Pericardium fibroblast (primary cell): Measurements from ENCODE around the gene RNF26. TPM values are rescaled to one million over a fixed set of nuclear protein-coding genes. Genes with fewer than 3 reads are reported as not detected.

Experiments
- total RNA-seq: library from RNA; depleted of rRNA; stranded (reverse); fragments of >200 nt; gene quantifications from 2 replicates; pipeline ENCODE4 v1.2.3, GENCODE V29; 2015

The RNF26 gene
- total RNA-seq: 9.9 and 11.7 TPM in 2 replicates

GRCh38 chr11:119334174-119334930 lies at the start of gene RNF26:
Gene RNF26, plus strand, starts transcription at chr11:119334527. Its CDS starts 596 bp downstream, at chr11:119335123.

GRCh38 chr11:119316729-119317591 lies 17.4 kb upstream of the RNF26 start, which contains the start of gene MCAM:
Gene MCAM, minus strand, starts transcription at chr11:119317130. Its CDS starts 29 bp downstream, at chr11:119317101.

GRCh38 chr11:119340335-119341221 lies 6.3 kb downstream of the RNF26 start, which contains the start of gene C1QTNF5:
Gene C1QTNF5, minus strand, starts transcription at chr11:119340883. Its CDS starts 486 bp downstream, at chr11:119340397.

GRCh38 chr11:119346605-119347004 lies 12.3 kb downstream of the RNF26 start, which contains the start of gene MFRP:
Gene MFRP, minus strand, starts transcription at chr11:119346705. Its CDS starts 192 bp downstream, at chr11:119346513.

GRCh38 chr11:119381181-119381988 lies 47.1 kb downstream of the RNF26 start, which contains the start of gene USP2:
Gene USP2, minus strand, starts transcription at chr11:119381690. Its CDS starts 8,210 bp downstream, at chr11:119373480.

Other genes with a start within 250 kb of the RNF26 start
- gene HMBS, start 249.6 kb upstream of the RNF26 start, total RNA-seq: 19.7 and 27.9 TPM in 2 replicates
- gene DPAGT1, start 232.7 kb upstream of the RNF26 start, total RNA-seq: 21.8 and 23.6 TPM in 2 replicates
- gene C2CD2L, start 227.2 kb upstream of the RNF26 start, total RNA-seq: 4.3 and 5.8 TPM in 2 replicates
- 9.2 and 9.8 TPM in 2 replicates for gene HINFP, start 212.9 kb upstream of the RNF26 start, total RNA-seq
- not detected in 2 replicates for gene ABCG4, start 185.5 kb upstream of the RNF26 start, total RNA-seq
- gene NLRX1, start 165.8 kb upstream of the RNF26 start, total RNA-seq: 8.6 and 11.1 TPM in 2 replicates
- gene NHERF4, start 149.1 kb upstream of the RNF26 start, total RNA-seq: not detected in 2 replicates
- gene CBL, start 128.2 kb upstream of the RNF26 start, total RNA-seq: 7.0 and 22.9 TPM in 2 replicates
- gene MCAM, start 17.4 kb upstream of the RNF26 start, total RNA-seq: 23.2 and 36.8 TPM in 2 replicates
- gene C1QTNF5, start 6.4 kb downstream of the RNF26 start, total RNA-seq: 42.8 and 52.9 TPM in 2 replicates
- gene MFRP, start 12.2 kb downstream of the RNF26 start, total RNA-seq: 0.09 TPM in 1 of 2 replicates, not detected in the other
- 0.58 TPM in 1 of 2 replicates, not detected in the other for gene USP2, start 47.2 kb downstream of the RNF26 start, total RNA-seq
- gene THY1, start 88.6 kb downstream of the RNF26 start, total RNA-seq: 348 and 438 TPM in 2 replicates